Endothelial cell of hepatic sinusoid (primary cell): ENCODE measurements around the gene PDE6B.
"Not testable (repeated sequence)": the region's sequence is repeated elsewhere in the genome, so short reads cannot be mapped to it uniquely, and the experiment has no call there.

ENCODE experiments used
- in situ Hi-C: cut with HindIII; loops from 2 replicates; pipeline ENCODE4 v1.10.0; 2017; ENCODE audit warnings: low sequenced_read_pairs

PDE6B gene

DNA sequence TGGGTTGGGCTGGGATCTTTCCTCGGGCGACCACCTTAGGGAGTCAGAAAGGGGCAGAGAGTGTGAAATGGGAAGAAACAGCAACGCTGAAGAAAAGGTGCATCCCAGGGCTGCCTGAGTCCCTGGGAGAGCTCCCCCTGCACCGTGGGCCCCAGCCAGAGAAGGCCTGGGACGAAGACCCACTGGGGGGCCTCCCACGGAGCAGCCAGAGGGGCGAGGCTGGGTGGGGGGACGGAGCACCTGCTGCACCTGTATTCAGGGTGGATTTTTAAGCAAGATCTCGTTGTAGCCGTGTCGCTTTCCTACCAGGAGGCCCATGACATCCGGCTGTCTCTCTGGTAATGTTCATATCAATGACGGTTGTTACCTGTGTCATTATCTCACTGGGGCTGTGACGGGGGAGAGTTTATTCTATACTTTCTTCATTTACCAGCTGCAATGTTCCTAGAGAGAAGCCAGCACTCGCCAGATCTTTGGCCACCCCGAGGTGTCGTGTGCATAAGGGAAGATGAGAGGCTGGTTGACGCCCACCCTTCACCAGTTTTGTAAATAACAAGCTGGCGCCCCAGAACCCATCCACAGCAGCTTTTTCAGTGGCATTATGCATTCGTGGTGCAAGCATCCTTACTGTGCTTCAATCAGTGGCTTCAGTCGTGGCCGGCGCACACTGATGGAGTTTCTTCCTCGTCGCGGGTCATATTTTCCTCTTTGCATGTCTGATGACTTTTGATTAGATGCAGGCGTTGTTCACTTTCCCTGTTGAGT, 74.6 kb downstream of the PDE6B start:
- in situ Hi-C loops, result no loop called here

DNA sequence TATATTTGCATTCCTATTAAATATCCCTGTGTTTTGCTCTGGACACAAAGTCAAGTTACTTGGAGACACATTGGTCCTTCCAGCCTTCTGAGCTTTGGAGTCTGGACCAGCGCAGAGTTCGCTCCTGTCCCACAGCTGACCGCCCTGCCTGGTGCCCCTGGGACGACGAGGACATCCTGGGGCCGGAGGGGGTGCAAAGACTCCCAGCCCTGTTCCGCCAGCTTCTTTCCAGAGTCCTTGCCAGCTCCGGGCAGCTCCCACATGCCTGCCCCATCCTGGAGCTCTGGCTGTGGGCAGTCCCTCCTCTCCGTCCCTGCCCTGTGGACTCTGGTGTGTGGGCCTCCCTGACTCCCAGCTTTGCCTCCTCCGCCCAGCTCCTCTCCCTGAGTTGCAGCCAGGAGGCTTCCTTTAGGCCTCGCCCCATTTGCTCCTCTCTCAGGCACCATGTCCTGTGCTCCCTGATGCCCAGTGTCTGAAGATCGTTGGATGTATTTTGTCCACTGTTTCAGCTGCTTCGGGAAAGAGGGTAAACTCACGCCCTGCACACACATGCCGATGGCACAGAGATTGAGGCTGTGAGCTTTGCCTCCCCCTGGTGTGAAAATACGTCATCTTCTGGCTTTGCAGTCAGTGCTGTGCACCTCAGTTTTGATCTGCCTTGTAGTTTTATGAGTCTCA, 75.4 kb downstream of the PDE6B start:
- in situ Hi-C loops, result no loop called here

DNA sequence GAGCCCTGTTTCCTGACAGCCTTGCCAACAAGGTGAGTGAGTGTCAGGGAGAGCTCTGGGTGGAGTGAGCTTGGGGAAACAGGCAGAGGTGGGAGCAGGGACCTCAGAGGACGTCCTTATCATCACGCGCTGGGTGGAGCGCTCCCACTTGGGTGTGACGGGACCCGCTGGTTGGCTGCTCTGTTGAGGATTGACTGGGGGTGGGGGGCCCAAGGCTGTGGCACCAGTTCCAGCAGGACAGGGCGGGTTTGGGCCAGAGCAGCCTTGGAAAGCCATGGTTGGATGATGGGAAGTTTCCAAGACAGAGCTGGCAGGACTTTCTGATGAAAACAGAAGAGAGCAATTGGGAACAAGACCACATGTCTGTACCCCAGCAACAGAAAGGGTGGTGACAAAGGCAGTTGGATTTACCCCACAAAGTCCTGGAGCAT, 77.3 kb downstream of the PDE6B start:
- in situ Hi-C loops, result no loop called here

DNA sequence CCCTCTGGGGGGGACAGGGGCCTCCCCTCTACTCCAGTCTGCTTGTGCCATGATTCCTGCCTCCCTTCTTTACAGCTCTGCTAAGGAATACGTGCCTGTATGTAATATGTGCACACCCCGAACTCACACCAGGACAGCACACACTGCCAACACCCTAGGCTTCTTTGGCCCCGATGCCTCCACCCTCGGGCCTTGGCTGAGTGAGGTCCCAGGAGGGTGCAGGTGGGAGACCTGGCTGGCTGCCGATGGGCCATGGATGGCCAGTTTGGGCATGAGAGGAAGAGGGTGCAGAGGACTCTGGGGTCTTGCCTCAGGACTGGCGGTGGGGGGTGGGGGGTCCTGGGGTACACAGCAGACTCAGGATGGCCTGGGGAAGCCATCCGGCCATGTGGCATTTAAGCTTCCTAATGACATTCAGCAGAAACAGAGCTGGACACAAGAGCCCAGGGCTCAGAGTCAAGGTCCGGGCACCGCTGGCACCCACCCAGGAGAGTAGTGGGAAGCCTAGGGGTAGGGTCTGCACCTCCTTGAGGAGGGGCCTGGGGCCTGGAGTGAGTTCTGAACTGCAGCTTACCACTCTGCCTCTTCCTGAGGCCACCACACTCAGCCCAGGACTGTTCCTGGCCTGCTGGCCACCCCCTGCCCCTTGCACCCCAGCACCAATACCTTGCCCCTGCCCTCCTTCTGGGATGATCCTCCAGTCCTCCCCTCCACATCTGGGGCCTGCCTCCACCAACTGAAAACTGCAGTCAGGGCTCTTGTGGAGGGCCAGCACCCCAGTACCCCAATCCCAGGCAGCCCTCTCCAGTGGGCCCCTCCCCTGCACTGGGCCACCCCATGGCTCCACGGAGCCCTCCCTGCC, 78.2 kb downstream of the PDE6B start:
- in situ Hi-C loops, result no loop called here

DNA sequence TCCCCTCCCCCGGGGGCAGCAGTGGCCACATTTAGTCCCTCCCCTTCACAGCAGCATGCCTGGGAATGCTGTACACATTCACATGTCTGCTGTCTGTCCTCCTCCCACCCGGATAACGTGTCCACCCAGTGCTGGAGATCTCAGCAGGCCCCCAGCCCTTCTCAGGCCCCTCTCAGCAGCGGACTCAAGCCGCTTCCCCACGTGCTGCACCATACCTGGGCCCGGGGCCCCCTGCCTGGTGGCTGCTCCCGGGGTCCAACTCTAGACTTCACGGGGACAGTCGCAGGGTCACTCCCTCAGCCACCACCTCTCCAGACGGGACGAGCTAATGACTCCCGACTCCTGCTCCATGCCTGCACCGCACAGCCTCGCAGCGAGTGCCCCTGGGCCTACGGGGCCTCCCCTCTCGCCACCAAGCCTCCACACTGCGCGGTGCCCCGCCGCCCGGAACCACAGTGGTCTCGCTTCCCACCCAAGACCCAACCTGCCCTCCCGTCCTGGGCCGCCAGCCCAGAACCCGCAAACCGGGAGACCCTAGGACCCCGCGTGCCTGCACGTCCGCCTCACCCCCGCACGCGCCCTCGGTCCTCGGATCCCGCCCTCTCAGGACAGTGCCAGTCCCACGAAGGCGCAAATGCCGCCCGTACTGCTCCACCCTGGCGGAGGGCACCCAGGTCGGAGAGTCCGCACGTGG, 79.0 kb downstream of the PDE6B start:
- in situ Hi-C loops, result no loop called here

DNA sequence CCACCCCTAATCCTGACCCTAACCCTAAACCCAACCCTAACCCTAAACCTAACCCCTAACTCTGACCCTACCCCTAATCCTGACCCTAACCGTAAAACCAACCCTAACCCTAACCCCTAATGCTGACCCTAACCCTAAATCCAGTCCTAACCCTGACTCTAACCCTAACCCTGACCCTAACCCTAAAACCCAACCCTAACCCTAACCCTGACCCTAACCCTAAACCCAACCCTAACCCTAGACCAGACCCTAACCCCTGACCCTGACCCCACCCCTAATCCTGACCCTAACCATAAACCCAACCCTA, 79.6 kb downstream of the PDE6B start:
- in situ Hi-C loops, result no loop called here

DNA sequence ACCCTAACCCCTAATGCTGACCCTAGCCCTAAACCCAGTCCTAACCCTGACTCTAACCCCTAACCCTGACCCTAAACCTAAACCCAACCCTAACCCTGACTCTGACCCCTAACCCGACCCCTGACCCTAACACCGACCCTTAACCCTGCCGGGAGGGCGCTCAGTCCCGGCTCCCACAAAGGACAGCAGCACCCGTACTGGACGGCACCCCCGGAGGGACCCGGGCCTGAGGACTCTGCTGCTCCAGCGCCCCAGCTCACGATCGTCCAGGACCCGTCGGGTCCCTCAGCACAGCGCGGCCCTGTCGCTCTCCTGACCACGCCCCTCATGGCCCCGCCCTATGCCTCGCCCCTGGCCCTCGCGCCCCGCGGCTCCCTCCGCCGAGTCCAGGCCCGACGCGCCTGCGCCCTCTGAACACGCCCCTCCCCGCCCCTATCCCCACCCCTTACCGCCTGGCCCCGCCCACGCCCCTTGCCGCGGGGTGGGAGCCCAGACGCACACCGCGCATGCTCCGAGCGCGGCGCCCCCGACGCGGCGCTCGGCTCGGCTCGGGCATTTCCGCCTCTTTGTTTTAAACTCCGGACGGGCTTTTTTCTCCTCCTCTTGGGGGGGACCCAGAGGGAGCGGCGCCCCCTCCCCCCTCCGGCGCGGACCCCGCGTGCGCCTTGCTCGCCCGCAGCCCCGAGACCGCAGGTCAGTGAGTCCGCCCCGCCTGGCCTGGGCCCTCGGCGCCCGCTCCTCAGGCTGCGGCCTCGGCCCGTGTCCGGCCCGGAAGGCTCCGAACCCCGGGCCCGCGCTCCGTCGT, 80.1 kb downstream of the PDE6B start, which contains the start of gene PCGF3:
TSS of gene PCGF3 (plus strand) at position 555 of the 805 bp plus-strand sequence. CDS start 27,849 bp downstream, outside the sequence.
- in situ Hi-C loops, result no loop called here

DNA sequence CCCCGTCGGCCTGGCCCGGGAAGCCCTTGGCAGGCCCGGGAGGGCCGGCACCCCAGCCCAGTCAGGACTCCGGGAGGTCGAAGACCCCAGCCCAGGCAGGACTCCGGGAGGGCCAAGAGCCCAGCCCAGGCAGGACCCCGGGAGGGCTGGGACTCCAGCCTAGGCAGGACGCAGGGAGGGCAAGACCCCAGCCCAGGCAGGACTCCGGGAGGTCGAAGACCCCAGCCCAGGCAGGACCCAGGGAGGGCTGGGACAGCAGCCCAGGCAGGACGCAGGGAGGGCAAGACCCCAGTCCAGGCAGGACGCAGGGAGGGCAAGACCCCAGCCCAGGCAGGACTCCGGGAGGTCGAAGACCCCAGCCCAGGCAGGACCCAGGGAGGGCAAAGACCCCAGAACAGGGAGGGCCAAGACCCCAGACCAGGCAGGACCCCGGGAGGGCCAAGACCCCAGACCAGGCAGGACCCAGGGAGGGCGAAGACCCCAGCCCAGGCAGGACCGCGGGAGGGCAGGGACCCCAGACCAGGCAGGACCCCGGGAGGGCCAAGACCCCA, 80.8 kb downstream of the PDE6B start:
- in situ Hi-C loops, result not testable (repeated sequence)

DNA sequence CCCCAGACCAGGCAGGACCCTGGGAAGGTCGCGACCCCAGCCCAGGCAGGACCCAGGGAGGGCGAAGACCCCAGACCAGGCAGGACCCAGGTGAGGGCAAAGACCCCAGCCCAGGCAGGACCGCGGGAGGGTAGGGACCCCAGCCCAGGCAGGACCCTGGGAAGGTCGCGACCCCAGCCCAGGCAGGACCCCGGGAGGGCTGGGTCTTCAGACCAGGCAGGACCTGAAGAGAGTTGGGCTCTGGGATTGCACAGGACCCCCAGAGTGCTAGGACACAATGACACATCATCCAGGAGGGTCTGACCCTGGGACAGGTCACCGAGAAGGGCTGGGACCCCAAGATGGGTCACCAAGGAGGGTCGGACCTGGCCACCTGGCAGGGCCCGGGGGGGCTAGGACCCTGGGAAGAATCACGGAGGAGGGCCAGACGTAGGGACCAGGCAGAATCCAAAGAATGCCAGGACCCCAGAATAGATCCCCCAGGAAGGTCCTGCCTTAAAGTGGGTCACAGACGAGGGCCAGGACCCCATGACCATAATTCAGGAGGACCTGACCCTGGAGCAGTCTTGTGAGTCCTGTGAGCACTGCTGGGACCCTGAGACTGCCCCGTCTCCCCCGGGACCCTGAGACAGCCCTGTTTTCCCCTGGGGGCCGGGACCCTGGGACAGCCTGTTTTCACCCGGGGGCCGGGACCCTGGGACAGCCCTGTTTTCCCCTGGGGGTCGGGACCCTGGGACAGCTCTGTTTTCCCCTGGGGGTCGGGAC, 81.6 kb downstream of the PDE6B start:
- in situ Hi-C loops, result no loop called here

DNA sequence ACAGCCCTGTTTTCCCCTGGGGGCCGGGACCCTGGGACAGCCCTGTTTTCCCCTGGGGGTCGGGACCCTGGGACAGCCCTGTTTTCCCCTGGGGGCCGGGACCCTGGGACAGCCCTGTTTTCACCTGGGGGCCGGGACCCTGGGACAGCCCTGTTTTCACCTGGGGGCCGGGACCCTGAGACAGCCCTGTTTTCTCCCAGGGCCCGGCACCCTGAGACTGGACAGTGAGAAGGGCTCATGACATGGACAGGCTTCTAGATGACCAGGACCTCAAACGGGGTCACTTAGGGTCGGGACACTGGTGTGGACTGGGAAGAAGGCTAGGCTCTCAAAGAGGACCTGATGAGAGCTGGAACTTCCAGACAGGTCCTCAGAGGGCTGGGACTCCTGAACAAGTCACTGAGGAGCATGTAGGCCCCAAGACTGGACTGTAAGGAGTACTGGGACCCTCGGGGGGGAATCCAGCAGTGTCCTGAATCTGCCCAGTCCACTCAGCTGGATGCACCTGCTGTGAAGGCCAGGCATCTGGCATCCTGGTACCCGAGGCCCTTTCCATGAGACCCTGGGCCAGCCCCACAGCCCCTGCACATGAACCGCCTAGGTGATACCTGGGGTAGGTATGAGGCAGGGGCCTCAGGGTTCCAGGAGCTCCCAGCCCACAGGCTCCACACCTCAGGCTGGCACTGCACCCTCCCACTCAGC, 82.7 kb downstream of the PDE6B start:
- in situ Hi-C loops, result no loop called here

DNA sequence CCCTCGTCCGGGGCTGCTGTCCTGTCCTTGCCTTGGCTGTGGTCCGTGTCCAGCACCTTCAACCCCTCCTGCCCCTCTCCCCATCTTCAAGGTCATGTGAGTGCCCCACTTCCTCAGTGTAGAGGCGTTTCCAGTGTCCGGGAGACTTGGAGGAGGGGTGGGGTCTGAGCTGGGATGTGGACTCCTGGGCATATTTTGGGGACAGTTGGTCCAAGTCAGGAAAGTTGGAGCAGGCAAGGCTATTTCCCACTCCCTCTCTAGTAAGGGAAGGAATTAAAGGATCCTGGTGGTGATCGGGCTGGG, 83.2 kb downstream of the PDE6B start:
- in situ Hi-C loops, result no loop called here

DNA sequence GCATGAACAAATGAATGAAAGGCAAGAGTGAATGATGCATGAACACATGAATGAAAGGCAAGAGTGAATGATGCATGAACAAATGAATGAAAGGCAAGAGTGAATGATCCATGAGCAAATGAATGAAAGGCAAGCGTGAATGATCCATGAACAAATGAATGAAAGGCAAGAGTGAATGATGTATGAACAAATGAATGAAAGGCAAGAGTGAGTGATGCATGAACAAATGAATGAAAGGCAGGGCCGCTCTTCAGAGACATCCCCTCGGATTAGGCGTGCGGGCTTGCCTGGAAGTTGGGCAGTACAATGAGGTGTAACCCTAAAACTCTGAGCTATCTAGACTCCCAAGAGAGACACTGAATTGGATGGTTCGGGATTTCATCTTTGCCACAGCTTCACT, 84.0 kb downstream of the PDE6B start:
- in situ Hi-C loops, result no loop called here

DNA sequence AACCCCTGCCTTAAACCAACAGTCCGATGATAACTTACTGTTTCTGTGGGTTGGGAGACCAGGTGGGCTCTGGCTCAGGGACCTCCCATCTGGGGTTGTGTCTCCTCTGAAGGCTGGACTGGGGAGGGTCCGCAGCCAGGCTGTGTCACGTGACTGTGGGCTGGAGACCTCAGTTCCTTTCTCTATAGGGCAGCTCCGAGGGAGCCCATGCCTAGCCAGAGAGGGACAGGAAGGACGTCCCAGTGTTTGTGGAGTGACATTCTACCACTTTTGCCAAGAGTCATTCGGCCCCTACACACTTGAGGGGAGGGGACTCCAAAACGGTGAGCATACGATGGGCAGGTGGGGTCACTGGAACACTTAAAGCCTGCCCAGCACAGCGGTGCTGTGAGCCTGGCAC, 84.7 kb downstream of the PDE6B start:
- in situ Hi-C loops, result no loop called here

DNA sequence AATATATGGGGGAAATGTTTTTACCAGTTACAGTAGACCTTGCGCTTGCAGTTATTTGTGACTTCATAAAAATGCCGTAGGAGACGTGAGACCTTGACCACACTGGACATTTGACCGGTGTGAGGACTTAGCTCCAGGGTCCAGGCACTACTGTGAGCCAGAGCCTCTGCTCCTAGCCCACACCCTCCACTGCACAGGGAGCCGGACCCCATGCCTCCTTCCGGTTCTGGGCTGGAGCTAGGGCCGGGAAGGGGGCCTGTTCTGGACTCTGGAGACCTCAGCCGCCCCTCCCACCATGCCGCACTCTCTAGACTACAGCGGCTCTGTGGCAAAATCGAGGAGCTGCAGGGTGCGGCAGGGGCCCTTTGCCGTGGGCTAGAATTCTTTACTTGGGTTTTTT, 85.5 kb downstream of the PDE6B start:
- in situ Hi-C loops, result no loop called here

DNA sequence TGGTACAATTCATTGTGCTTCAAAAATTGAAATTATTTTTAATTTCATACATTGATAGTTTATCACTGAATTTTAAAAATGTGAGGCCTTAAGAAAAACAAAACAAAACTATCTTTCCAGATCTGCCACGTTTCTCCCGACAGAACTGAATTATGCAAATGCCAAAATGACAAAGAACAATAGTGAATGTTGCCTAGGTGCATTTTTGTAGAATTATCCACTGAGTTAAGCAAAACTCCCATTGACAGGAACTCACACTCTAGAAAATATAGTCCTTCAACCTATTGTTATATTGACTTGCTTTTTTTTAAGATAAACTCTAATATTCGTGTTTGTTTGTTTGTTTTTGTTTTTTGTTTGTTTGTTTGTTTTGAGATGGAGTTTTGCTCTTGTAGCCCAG, 86.7 kb downstream of the PDE6B start:
- in situ Hi-C loops, result no loop called here

DNA sequence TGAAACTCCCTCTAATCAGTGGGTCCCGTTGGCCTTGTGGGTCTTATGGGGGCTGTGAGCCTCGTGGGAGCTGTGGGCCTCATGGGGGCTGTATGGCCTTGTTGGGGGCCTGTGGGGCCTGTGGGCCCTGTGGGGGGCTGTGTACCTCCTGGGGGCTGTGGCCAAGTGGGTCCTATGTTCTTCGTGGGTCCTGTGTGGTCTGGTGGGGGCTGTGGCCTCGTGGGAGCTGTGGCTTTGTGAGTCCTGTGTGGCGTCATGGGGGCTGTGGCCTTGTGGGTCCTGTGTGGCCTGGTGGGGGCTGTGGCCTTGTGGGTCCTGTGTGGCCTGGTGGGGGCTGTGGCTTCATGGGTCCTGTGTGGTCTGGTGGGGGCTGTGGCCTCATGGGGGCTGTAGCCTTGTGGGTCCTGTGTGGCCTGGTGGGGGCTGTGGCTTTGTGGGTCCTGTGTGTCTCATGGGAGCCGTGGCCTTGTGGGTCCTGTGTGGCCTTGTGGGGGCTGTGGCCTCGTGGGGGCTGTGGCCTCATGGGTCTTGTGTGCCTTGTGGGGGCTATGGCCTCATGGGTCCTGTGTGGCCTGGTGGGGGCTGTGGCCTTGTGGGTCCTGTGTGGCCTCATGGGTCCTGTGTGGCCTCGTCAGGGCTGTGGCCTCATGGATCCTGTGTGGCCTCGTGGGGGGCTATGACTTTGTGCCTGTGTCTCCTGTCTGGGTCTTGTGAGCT, 87.7 kb downstream of the PDE6B start:
- in situ Hi-C loops, result no loop called here

DNA sequence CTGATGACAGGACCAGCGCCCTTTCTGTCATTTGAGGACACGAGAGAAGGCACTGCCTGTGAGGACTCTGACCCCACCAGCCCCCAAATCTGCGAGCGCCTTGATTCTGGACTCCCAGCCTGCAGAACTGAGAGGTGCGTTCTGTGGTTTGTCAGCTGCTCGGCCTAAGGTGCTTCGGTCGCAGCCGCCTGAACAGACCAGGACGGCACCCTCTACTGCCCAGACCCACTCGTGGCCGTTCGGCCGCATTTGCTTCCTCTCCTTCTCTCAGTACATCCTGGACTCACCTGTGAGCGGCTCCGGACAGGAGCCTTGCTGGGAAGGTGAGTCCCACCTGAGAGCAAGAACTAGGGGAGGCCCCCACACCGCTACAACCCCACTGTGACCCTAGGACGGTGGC, 88.7 kb downstream of the PDE6B start:
- in situ Hi-C loops, result no loop called here

DNA sequence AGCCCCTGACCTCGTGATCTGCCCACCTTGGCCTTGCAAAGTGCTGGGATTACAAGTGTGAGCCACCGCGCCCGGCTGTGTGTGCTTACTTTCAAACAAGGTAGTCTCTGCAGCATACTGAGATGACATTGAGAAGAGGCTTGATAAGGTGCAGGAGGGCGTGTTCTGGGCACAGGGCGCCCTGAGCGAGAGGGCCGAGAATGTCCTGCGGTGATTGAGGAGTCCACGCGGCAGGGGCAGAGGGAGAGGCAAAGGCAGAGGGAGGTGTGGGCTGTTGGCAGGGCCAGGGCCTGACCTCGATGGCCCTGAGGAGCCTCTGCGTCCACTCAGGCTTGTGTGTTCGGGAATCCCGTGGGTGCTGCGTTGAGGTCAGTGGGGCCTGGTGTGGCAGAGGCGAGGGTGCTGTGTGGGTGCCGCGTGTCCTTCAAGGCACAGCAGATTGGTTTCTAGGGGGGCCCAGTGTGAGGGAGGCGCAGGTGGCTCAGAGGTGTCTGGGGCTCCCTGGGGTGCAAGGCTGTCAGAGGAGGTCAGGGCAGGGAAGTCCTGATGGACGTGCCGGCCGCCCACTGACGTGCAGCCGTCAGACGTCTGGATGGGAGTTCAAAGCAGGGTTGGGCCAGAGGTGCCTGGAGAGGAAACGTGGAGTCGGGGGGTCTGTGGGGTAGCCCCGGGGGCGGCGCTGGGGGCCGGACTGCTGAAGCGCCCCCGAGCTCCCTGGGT, 92.4 kb downstream of the PDE6B start:
- in situ Hi-C loops, result no loop called here
